Osteoblast (primary cell): Measurements from ENCODE around the gene NLGN4X. TPM values are rescaled to one million over a fixed set of nuclear protein-coding genes. Genes with fewer than 3 reads are reported as not detected.

Source experiments
- DNase-seq: peaks from one replicate; pipeline ENCODE4 v3.0.0; 2011; ENCODE audit warnings: low spot score, mixed read lengths; ENCODE audit not compliant: insufficient read length; ENCODE audit errors: missing footprints
- H2AFZ ChIP-seq: 2 replicates; pipeline ENCODE4 v1.6.0; 2011; ENCODE audit warnings: mild to moderate bottlenecking, low read length
- H3K27ac ChIP-seq: 2 replicates; pipeline ENCODE4 v1.5.1; 2011; ENCODE audit warnings: mild to moderate bottlenecking, low read depth, low read length, moderate library complexity
- H3K27me3 ChIP-seq: 2 replicates; pipeline ENCODE4 v1.6.0; 2012; ENCODE audit warnings: mild to moderate bottlenecking, control low read depth, inconsistent platforms, low read length, moderate library complexity; ENCODE audit not compliant: insufficient read depth
- H3K36me3 ChIP-seq: 2 replicates; pipeline ENCODE4 v1.5.1; 2011; ENCODE audit warnings: mild to moderate bottlenecking, low read length, control low read depth, moderate library complexity; ENCODE audit not compliant: insufficient read depth
- H3K4me1 ChIP-seq: 2 replicates; pipeline ENCODE4 v1.5.1; 2011; ENCODE audit warnings: mild to moderate bottlenecking, low read length, control low read depth, moderate library complexity; ENCODE audit not compliant: insufficient read depth
- H3K4me2 ChIP-seq: 2 replicates; pipeline ENCODE4 v1.6.0; 2011; ENCODE audit warnings: mild to moderate bottlenecking, low read length; ENCODE audit not compliant: insufficient read depth
- H3K4me3 ChIP-seq: fragments of 200-600 bp; sonication (generic); 3 replicates; pipeline ENCODE4 v1.5.1; 2012; ENCODE audit warnings: mild to moderate bottlenecking, low read length, inconsistent platforms; ENCODE audit not compliant: insufficient read depth
- H3K79me2 ChIP-seq: 2 replicates; pipeline ENCODE4 v1.6.0; 2012; ENCODE audit warnings: mild to moderate bottlenecking, low read length, control low read depth, inconsistent platforms; ENCODE audit not compliant: insufficient read depth
- H3K9me3 ChIP-seq: 2 replicates; pipeline ENCODE4 v1.5.1; 2011; ENCODE audit warnings: low read depth, low read length, control low read depth
- H4K20me1 ChIP-seq: 2 replicates; pipeline ENCODE4 v1.6.0; 2012; ENCODE audit warnings: mild to moderate bottlenecking, low read length, control low read depth; ENCODE audit not compliant: insufficient read depth
- total RNA-seq: library from RNA; depleted of rRNA; stranded (reverse); fragments of >200 nt; gene quantifications from 2 replicates; pipeline ENCODE4 v1.2.3, GENCODE V29; 2012
- TF ChIP-seq, protein P1 (sequence below): IDR thresholded peaks from 2 replicates; pipeline ENCODE4 v1.5.1; 2011; ENCODE audit warnings: mild to moderate bottlenecking, low read depth, low read length, moderate library complexity; ENCODE audit errors: extremely low read depth

The NLGN4X gene
- total RNA-seq, result 1.4 and 11.5 TPM in 2 replicates

DNA sequence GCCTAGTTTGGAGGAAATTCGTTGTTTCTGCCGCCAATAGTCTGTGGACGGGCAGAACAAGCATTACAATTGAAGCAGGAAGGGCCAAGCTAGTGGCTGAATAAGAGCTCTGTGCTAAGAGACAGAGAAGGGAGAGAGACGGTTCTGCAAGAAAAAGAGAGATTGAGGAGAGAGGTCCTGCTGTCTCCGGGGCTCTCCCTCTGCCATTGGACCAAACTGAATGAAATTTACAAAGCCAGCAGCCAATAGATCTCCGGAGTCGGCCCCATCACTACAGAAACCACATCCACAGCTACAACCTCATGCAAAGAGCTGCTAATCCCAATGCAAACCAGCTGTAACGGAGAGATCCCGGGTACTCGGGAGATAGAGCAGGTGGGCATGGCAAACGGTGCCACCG is at the start of gene NLGN4X:
TSS of gene NLGN4X (minus strand) at position 148 of the 400 bp plus-strand sequence. CDS start 77,401 bp downstream, outside the sequence.
- Histone ChIP-seq H3K79me2 (no peaks in the 10 kb centered on the region), H3K36me3 (no peaks in the 10 kb centered on the region), H3K27ac (no peak within 1 kb of the TSS), H3K27me3 (no peaks in the 10 kb centered on the region), H3K9me3 (no peaks in the 10 kb centered on the region), H3K4me2 (no peak within 1 kb of the TSS), H4K20me1 (no peaks in the 10 kb centered on the region), H3K4me3 (no peak within 1 kb of the TSS), H3K4me1 (no peaks in the 10 kb centered on the region), H2AFZ (no peak within 1 kb of the TSS)
- no peak for DNase-seq
- TF ChIP-seq, protein P1, sequence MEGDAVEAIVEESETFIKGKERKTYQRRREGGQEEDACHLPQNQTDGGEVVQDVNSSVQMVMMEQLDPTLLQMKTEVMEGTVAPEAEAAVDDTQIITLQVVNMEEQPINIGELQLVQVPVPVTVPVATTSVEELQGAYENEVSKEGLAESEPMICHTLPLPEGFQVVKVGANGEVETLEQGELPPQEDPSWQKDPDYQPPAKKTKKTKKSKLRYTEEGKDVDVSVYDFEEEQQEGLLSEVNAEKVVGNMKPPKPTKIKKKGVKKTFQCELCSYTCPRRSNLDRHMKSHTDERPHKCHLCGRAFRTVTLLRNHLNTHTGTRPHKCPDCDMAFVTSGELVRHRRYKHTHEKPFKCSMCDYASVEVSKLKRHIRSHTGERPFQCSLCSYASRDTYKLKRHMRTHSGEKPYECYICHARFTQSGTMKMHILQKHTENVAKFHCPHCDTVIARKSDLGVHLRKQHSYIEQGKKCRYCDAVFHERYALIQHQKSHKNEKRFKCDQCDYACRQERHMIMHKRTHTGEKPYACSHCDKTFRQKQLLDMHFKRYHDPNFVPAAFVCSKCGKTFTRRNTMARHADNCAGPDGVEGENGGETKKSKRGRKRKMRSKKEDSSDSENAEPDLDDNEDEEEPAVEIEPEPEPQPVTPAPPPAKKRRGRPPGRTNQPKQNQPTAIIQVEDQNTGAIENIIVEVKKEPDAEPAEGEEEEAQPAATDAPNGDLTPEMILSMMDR, result no peak

DNA sequence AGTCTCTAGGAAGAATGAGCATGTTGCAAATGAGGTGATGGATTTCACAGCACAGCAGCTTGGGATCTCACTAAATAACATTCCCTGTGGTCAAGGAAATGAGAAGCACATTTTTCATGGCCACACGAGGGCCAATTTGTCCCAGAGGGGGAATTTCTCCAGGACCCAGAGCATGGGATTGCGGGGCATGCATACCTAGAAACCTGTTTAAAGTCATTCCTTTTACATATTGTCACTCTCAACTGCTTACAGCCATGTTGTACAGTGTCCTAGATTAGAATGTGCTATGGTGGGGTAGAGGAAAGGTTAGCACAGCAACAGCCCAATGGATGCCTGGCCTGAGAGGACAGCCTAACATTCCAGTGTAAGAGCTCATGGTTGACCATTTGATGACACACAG is 37.4 kb upstream of the NLGN4X start:
- H4K20me1 ChIP-seq, result no peaks in the 10 kb centered on the region
- DNase-seq, result no peak
- no peaks in the 10 kb centered on the region for H3K79me2 ChIP-seq
- no peaks in the 10 kb centered on the region for H3K36me3 ChIP-seq
- TF ChIP-seq, protein P1, result no peak
- no peak overlapping the region for H2AFZ ChIP-seq
- H3K27me3 ChIP-seq, result no peaks in the 10 kb centered on the region
- no peak overlapping the region for H3K4me3 ChIP-seq
- no peak overlapping the region for H3K27ac ChIP-seq
- H3K4me2 ChIP-seq, result no peak overlapping the region
- no peaks in the 10 kb centered on the region for H3K4me1 ChIP-seq
- H3K9me3 ChIP-seq, result no peaks in the 10 kb centered on the region

DNA sequence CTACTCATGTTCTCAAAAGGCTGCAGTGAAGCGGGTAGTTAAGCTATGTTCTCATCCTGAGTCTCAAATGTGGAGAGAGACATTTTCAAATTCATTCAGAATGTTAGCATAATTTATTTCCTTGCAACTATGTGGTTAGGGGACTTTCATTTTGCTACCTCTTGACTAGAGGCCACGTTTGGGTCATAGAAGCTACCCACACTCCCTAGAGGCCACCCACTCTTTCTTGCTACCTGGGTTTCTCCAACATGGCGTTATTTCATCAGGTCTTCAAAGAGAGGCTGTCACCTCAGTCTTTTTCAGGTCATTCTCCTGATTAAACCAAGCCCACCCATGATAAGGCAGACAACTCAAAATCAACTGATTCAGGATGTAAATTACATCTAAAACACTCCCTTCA is 34.3 kb upstream of the NLGN4X start:
- Histone ChIP-seq H3K36me3 (no peaks in the 10 kb centered on the region), H3K4me3 (no peak overlapping the region), H3K27me3 (no peaks in the 10 kb centered on the region), H4K20me1 (no peaks in the 10 kb centered on the region), H3K4me1 (no peaks in the 10 kb centered on the region), H2AFZ (no peak overlapping the region), H3K27ac (no peak overlapping the region), H3K4me2 (no peak overlapping the region), H3K9me3 (no peaks in the 10 kb centered on the region), H3K79me2 (no peaks in the 10 kb centered on the region)
- TF ChIP-seq, protein P1, result no peak
- DNase-seq, result no peak

DNA sequence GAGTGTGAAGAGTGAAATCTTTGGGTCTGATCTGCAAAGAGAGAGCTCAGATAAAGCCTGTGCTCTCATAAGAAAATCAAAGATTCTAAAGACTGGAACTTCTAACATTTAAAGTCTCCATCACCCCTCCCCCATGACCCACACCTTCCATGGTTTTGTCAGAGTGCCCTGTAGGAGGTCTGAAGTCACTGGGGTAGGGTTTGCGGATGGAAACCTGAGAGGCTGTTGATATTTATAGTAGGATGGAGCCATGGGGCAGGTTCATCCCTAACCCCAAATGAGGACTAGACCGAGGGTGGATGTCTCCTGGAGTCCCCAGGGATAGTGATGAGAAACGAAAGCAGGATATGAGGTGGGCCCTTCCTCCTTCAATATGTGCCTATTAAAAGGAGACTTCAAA is 28.4 kb upstream of the NLGN4X start:
- Histone ChIP-seq H3K27ac (no peak overlapping the region), H3K9me3 (no peaks in the 10 kb centered on the region), H3K4me1 (no peaks in the 10 kb centered on the region), H3K27me3 (no peaks in the 10 kb centered on the region), H2AFZ (no peak overlapping the region), H3K36me3 (no peaks in the 10 kb centered on the region), H3K79me2 (no peaks in the 10 kb centered on the region), H4K20me1 (no peaks in the 10 kb centered on the region), H3K4me3 (no peak overlapping the region), H3K4me2 (no peak overlapping the region)
- TF ChIP-seq, protein P1, result no peak
- DNase-seq, result no peak
